ENCODE data around the gene ACP7. TPM values are rescaled to one million over a fixed set of nuclear protein-coding genes. Genes with fewer than 3 reads are reported as not detected.

The ACP7 gene
- total and polyA plus RNA-seq, 2 of the 4 experiments (the other 2 are of a cell fraction) = not detected

GRCh38 chr19:39082167-39082566, 2.0 kb upstream of the ACP7 start:
- peaks cover 6% of the 10 kb centered on the region for H3K4me1 ChIP-seq (ENCODE audit: control insufficient read depth, insufficient read depth, low read length)
- no peak overlapping the region for H2BK5ac ChIP-seq (ENCODE audit: low read depth, low read length, poor library complexity, severe bottlenecking)
- H4K20me1 ChIP-seq (ENCODE audit: insufficient read depth, low read length) = no peaks in the 10 kb centered on the region
- H3K79me1 ChIP-seq (ENCODE audit: low read depth in 1 of 2, low read length in 2 of 2) = no peaks in the 10 kb centered on the region
- H3K4ac ChIP-seq (ENCODE audit: low read depth, low read length) = no peak overlapping the region
- ChIA-PET CTCF (no interaction called here), POLR2A (ENCODE audit: unreplicated experiment) (no interaction called here)
- no TSS peak for BruUV-seq (replicated peaks)
- H3K9ac ChIP-seq (ENCODE audit: low read depth, low read length) = no peak overlapping the region
- dilution Hi-C loops (cut with HindIII; ENCODE audit: low sequenced_read_pairs, unreplicated experiment) = no loop called here
- no peak overlapping the region for H2AK5ac ChIP-seq (ENCODE audit: low read depth, low read length)
- no peak overlapping the region for H3K23ac ChIP-seq (ENCODE audit: low read depth, low read length)
- intact Hi-C loops (cut with micrococcal nuclease) = no loop called here
- H2AK9ac ChIP-seq (replicated peaks; ENCODE audit: low read depth, low read length, poor library complexity) = no peak overlapping the region
- H3K36me3 ChIP-seq (ENCODE audit: control insufficient read depth, insufficient read depth, low read length) = no peaks in the 10 kb centered on the region
- no peak overlapping the region for H4K91ac ChIP-seq (ENCODE audit: insufficient read depth, low read depth, low read length)
- no peak overlapping the region for H3K14ac ChIP-seq (replicated peaks; ENCODE audit: low read depth, low read length)
- no peak overlapping the region for H3K27ac ChIP-seq (ENCODE audit: insufficient read depth, low read length)
- no peak overlapping the region for H4K5ac ChIP-seq (ENCODE audit: low read depth, low read length)
- in situ Hi-C loops (cut with MboI; ENCODE audit: low sequenced_read_pairs) = no loop called here
- H4K8ac ChIP-seq (ENCODE audit: low read depth in 2 of 2, low read length in 2 of 2) = no peak overlapping the region
- no peak overlapping the region for H2AFZ ChIP-seq (replicated peaks; ENCODE audit: low read length, poor library complexity)
- H3K9me3 ChIP-seq (ENCODE audit: control insufficient read depth, insufficient read depth, low read length) = no peaks in the 10 kb centered on the region
- H3K18ac ChIP-seq (ENCODE audit: low read depth, low read length) = no peak overlapping the region
- DNase-seq (no peak), ATAC-seq (ENCODE audit: low read depth) (no peak)
- no peak overlapping the region for H3K4me3 ChIP-seq (ENCODE audit: insufficient read depth, low read depth, low read length)
- H2BK15ac ChIP-seq (ENCODE audit: low read depth, low read length) = no peak overlapping the region
- H2BK120ac ChIP-seq (ENCODE audit: low read depth, low read length) = no peak overlapping the region
- WGBS, 2 experiments (ENCODE audit: extremely low coverage in 2 of 2, insufficient read length in 1 of 2) = no CpG with 5 or more reads among the region's 7 CpGs
- no peaks in the 10 kb centered on the region for H3K9me1 ChIP-seq (ENCODE audit: insufficient read depth, low read length)
- H3K27me3 ChIP-seq (ENCODE audit: control insufficient read depth, insufficient read depth, low read length) = peaks cover 41% of the 10 kb centered on the region
- H3K4me2 ChIP-seq (ENCODE audit: low read depth, low read length) = no peak overlapping the region
- TF ChIP-seq NFE2L2 (IDR thresholded peaks at IDR 0.05; ENCODE audit: low read depth, low read length) (no peak), CTCF (conservative IDR thresholded peaks at IDR 0.05; ENCODE audit: low read depth, low read length) (no peak), RFX5 (IDR thresholded peaks at IDR 0.05; ENCODE audit: low read depth, low read length) (no peak), CHD1 (IDR thresholded peaks at IDR 0.05; ENCODE audit: low read depth, low read length) (no peak), POLR2A (IDR thresholded peaks at IDR 0.05; ENCODE audit: low read depth, low read length) (no peak), FOS (IDR thresholded peaks at IDR 0.05; ENCODE audit: low read depth, low read length) (no peak), USF2 (IDR thresholded peaks at IDR 0.05; ENCODE audit: low read depth, low read length) (no peak), MAFK (IDR thresholded peaks at IDR 0.05; ENCODE audit: low read depth, low read length) (no peak), MAZ (IDR thresholded peaks at IDR 0.05; ENCODE audit: borderline replicate concordance, low read depth, low read length) (no peak), RCOR1 (IDR thresholded peaks at IDR 0.05; ENCODE audit: insufficient replicate concordance, low read length) (no peak), MXI1 (IDR thresholded peaks at IDR 0.05; ENCODE audit: borderline replicate concordance, low read depth, low read length) (no peak), RAD21 (IDR thresholded peaks at IDR 0.05; ENCODE audit: low read length) (no peak), BHLHE40 (IDR thresholded peaks at IDR 0.05; ENCODE audit: low read depth, low read length) (no peak), CEBPB (IDR thresholded peaks at IDR 0.05; ENCODE audit: low read depth, low read length) (no peak), SMC3 (IDR thresholded peaks at IDR 0.05; ENCODE audit: low read depth, low read length) (no peak), ELK1 (IDR thresholded peaks at IDR 0.05; ENCODE audit: borderline replicate concordance, low read depth, low read length) (no peak)
- H2BK20ac ChIP-seq (ENCODE audit: low read depth, low read length) = no peak overlapping the region
- H3K56ac ChIP-seq (ENCODE audit: extremely low read depth, insufficient read depth, low read length) = no peak overlapping the region
